HCT116 (cell line): Measurements from ENCODE around the gene CACNA1E. TPM values are rescaled to one million over a fixed set of nuclear protein-coding genes. Genes with fewer than 3 reads are reported as not detected.

ENCODE experiments used
- ATAC-seq: fragments of 200-7000 bp; cut with Tn5 transposase; 2 replicates; pipeline ENCODE4 v1.9.1; 2020; ENCODE audit warnings: mild to moderate bottlenecking, moderate library complexity
- BruUV-seq: library from RNA; stranded (reverse); fragments of 400-500 nt; replicated peaks from 2 replicates; lab custom pipeline; 2021; lab: Mats Ljungman, UMichigan
- CTCF ChIA-PET: fragments of 300-600 bp; sonication (Branson Sonifier 250); formaldehyde crosslinking; loops from one replicate; lab custom pipeline; 2021; ENCODE audit warnings: antibody characterized with exemption; lab: Charles Lee
- POLR2A ChIA-PET: fragments of 300-600, 350-600 bp; sonication (Branson Sonifier 250); formaldehyde crosslinking; loops from one replicate; lab custom pipeline; 2021; ENCODE audit warnings: antibody characterized with exemption; lab: Charles Lee
- RAD21 ChIA-PET, 2 experiments: fragments of 300-600 bp; sonication (Branson Sonifier 250); formaldehyde crosslinking; loops; one replicate each; lab custom pipeline; 2023; ENCODE audit warnings: low total read pairs in 2 of 2; ENCODE audit not compliant: uncharacterized antibody in 2 of 2, unreplicated experiment in 2 of 2, low non-redundant PET in 1 of 2; lab: Charles Lee
- DNase-seq: peaks from one replicate; pipeline ENCODE4 v3.0.0-alpha.2; 2010; ENCODE audit warnings: low read depth, low spot score
- H2AFZ ChIP-seq: fragments of 200-600 bp; shearing (Covaris generic), sonication (generic); 2 replicates; pipeline ENCODE4 v1.6.1; 2017; ENCODE audit warnings: low read depth, mixed run types, mixed read lengths, antibody characterized with exemption, low read length; ENCODE audit not compliant: poor library complexity, severe bottlenecking
- H3K27ac ChIP-seq: 2 replicates; pipeline ENCODE4 v1.5.1; 2012; ENCODE audit warnings: low read depth, low read length
- H3K27me3 ChIP-seq: fragments of 200-600 bp; sonication (generic); 2 replicates; pipeline ENCODE4 v1.6.1; 2016; ENCODE audit warnings: mixed run types, low read length, mixed read lengths; ENCODE audit not compliant: insufficient read depth
- H3K36me3 ChIP-seq, 2 experiments: fragments of 200-500 bp in 1 of 2; fragments of 200-600 bp in 1 of 2; sonication (Bioruptor generic) in 1 of 2; sonication (generic) in 1 of 2; 2 replicates each; pipeline versions ENCODE4 v1.5.1 to v1.6.1; 2014 to 2016; ENCODE audit warnings: low read length in 2 of 2, inconsistent platforms in 1 of 2, mixed read lengths in 1 of 2, mixed run types in 1 of 2; ENCODE audit not compliant: insufficient read depth in 2 of 2, control insufficient read depth in 1 of 2
- H3K4me1 ChIP-seq, 2 experiments: fragments of 200-600 bp in 1 of 2; sonication (generic) in 1 of 2; 2 replicates each; pipeline versions ENCODE4 v1.5.1 to v1.6.1; 2012 to 2017; ENCODE audit warnings: low read length in 2 of 2, inconsistent platforms in 1 of 2, mild to moderate bottlenecking in 1 of 2, mixed read lengths in 1 of 2, mixed run types in 1 of 2, moderate library complexity in 1 of 2; ENCODE audit not compliant: insufficient read depth in 2 of 2, control insufficient read depth in 1 of 2
- H3K4me2 ChIP-seq: fragments of 200-600 bp; sonication (generic); 2 replicates; pipeline ENCODE4 v1.6.1; 2017; ENCODE audit warnings: mixed run types, low read length, mixed read lengths
- H3K4me3 ChIP-seq, 2 experiments: fragments of 200-600 bp in 1 of 2; sonication (generic) in 1 of 2; replicated peaks in 1 of 2; 2 replicates each; pipeline ENCODE4 v1.5.1; 2011 to 2016; ENCODE audit warnings: low read length in 2 of 2, control low read depth in 1 of 2, low read depth in 1 of 2, mild to moderate bottlenecking in 1 of 2, mixed read lengths in 1 of 2, mixed run types in 1 of 2
- H3K79me2 ChIP-seq: fragments of 200-600 bp; sonication (generic); 2 replicates; pipeline ENCODE4 v1.6.1; 2017; ENCODE audit warnings: mild to moderate bottlenecking, mixed run types, low read length, moderate library complexity, mixed read lengths; ENCODE audit not compliant: insufficient read depth
- H3K9ac ChIP-seq: fragments of 200-600 bp; sonication (generic); 2 replicates; pipeline ENCODE4 v1.6.1; 2016; ENCODE audit warnings: low read length, mixed read lengths
- H3K9me2 ChIP-seq: fragments of 200-600 bp; sonication (generic), shearing (Covaris generic); 2 replicates; pipeline ENCODE4 v1.6.1; 2017; ENCODE audit warnings: mixed run types, mild to moderate bottlenecking, moderate library complexity; ENCODE audit not compliant: insufficient read depth
- H3K9me3 ChIP-seq, 2 experiments: fragments of 200-500 bp in 1 of 2; fragments of 200-600 bp in 1 of 2; sonication (Bioruptor generic) in 1 of 2; sonication (generic) in 1 of 2; 2 replicates each; pipeline ENCODE4 v1.6.1; 2014 to 2017; ENCODE audit warnings: low read length in 2 of 2, mixed read lengths in 2 of 2, inconsistent platforms in 1 of 2, low read depth in 1 of 2, mild to moderate bottlenecking in 1 of 2, mixed run types in 1 of 2, moderate library complexity in 1 of 2; ENCODE audit not compliant: control insufficient read depth in 1 of 2, insufficient read depth in 1 of 2
- H4K20me1 ChIP-seq: fragments of 200-600 bp; sonication (generic), shearing (Covaris generic); 2 replicates; pipeline ENCODE4 v1.6.1; 2017; ENCODE audit warnings: mixed run types, mild to moderate bottlenecking, moderate library complexity; ENCODE audit not compliant: insufficient read depth
- ELF1 ChIP-seq: IDR thresholded peaks from 2 replicates; pipeline ENCODE4 v1.6.1; 2012; ENCODE audit warnings: low read depth, borderline replicate concordance
- EZH2 ChIP-seq: fragments of 200-600 bp; sonication (generic); IDR thresholded peaks from 2 replicates; pipeline ENCODE4 v1.6.1; 2017; ENCODE audit warnings: antibody characterized with exemption, mixed run types
- POLR2A ChIP-seq: IDR thresholded peaks from 2 replicates; pipeline ENCODE4 v1.7.0; 2011; ENCODE audit warnings: borderline replicate concordance; ENCODE audit not compliant: insufficient read depth, insufficient read length; ENCODE audit errors: extremely low read depth
- RAD21 ChIP-seq: IDR thresholded peaks from 2 replicates; pipeline ENCODE4 v1.6.1; 2012; ENCODE audit warnings: low read depth, mild to moderate bottlenecking
- REST ChIP-seq: IDR thresholded peaks from 2 replicates; pipeline ENCODE4 v1.6.1; 2012; ENCODE audit warnings: low read depth
- SIN3A ChIP-seq: IDR thresholded peaks from 2 replicates; pipeline ENCODE4 v1.6.1; 2012; ENCODE audit warnings: low read depth
- SP1 ChIP-seq: IDR thresholded peaks from 2 replicates; pipeline ENCODE4 v1.6.1; 2012; ENCODE audit warnings: low read depth
- TCF7L2 ChIP-seq: IDR thresholded peaks from 2 replicates; pipeline ENCODE4 v1.7.0; 2011; ENCODE audit warnings: borderline replicate concordance, inconsistent platforms; ENCODE audit not compliant: insufficient read depth, insufficient read length; ENCODE audit errors: extremely low read depth
- YY1 ChIP-seq: IDR thresholded peaks from 2 replicates; pipeline ENCODE4 v1.6.1; 2011; ENCODE audit warnings: low read length, low read depth, moderate library complexity, mild to moderate bottlenecking; ENCODE audit not compliant: insufficient replicate concordance; ENCODE audit errors: extremely low read depth
- ZFX ChIP-seq: fragments of 450-650 bp; IDR thresholded peaks from 2 replicates; pipeline ENCODE4 v1.6.1; 2017
- intact Hi-C: fragments of 100-400 bp; cut with micrococcal nuclease; formaldehyde crosslinking; loops from 2 replicates; pipeline ENCODE4 v1.10.0; 2022
- total RNA-seq: library from RNA; stranded (reverse); gene quantifications from one replicate; pipeline ENCODE4 v1.2.1, GENCODE V29; 2021; ENCODE audit not compliant: unreplicated experiment
- TF ChIP-seq, protein P1 (sequence below): IDR thresholded peaks from 2 replicates; pipeline ENCODE4 v1.6.1; 2011; ENCODE audit warnings: mild to moderate bottlenecking, low read length, moderate library complexity; ENCODE audit not compliant: insufficient replicate concordance; ENCODE audit errors: extremely low read depth
- TF ChIP-seq, protein P2 (sequence below), 3 experiments: fragments of 200-600 bp in 1 of 3; sonication (generic) in 1 of 3; IDR thresholded peaks in 2 of 3; conservative IDR thresholded peaks in 1 of 3; 2 replicates each; pipeline ENCODE4 v1.5.1; 2012 to 2017; ENCODE audit warnings: low read depth in 2 of 3, low read length in 2 of 3, antibody characterized with exemption in 1 of 3, borderline replicate concordance in 1 of 3, control low read depth in 1 of 3, mild to moderate bottlenecking in 1 of 3, mixed read lengths in 1 of 3, mixed run types in 1 of 3, moderate library complexity in 1 of 3; ENCODE audit not compliant: insufficient read depth in 1 of 3

CACNA1E gene
- total RNA-seq, 1 experiment from 2014 or later, result 0.02 TPM

- H2AFZ ChIP-seq, result no peak overlapping the region
- no peaks in the 10 kb centered on the region for H3K4me1 ChIP-seq
- intact Hi-C loops, result no loop called here
- no peaks in the 10 kb centered on the region for H3K36me3 ChIP-seq
- H3K4me2 ChIP-seq, result no peak overlapping the region
- no peaks in the 10 kb centered on the region for H3K9me3 ChIP-seq
- ChIA-PET POLR2A (no interaction called here), RAD21 (no interaction called here), CTCF (no interaction called here)
- DNase-seq (no peak), ATAC-seq (no peak)
- no peak overlapping the region for H3K9ac ChIP-seq
- no peaks in the 10 kb centered on the region for H4K20me1 ChIP-seq
- no peaks in the 10 kb centered on the region for H3K79me2 ChIP-seq
- no peak for TF ChIP-seq ELF1
- no peak for TF ChIP-seq SIN3A
- TF ChIP-seq TCF7L2, result no peak
- no peak for TF ChIP-seq YY1
- no peak for TF ChIP-seq EZH2
- TF ChIP-seq ZFX, result no peak
- TF ChIP-seq SP1, result no peak
- TF ChIP-seq, protein P1, sequence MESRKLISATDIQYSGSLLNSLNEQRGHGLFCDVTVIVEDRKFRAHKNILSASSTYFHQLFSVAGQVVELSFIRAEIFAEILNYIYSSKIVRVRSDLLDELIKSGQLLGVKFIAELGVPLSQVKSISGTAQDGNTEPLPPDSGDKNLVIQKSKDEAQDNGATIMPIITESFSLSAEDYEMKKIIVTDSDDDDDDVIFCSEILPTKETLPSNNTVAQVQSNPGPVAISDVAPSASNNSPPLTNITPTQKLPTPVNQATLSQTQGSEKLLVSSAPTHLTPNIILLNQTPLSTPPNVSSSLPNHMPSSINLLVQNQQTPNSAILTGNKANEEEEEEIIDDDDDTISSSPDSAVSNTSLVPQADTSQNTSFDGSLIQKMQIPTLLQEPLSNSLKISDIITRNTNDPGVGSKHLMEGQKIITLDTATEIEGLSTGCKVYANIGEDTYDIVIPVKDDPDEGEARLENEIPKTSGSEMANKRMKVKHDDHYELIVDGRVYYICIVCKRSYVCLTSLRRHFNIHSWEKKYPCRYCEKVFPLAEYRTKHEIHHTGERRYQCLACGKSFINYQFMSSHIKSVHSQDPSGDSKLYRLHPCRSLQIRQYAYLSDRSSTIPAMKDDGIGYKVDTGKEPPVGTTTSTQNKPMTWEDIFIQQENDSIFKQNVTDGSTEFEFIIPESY, result no peak
- no peak for TF ChIP-seq RAD21
- no peak for TF ChIP-seq POLR2A
- TF ChIP-seq, protein P2, sequence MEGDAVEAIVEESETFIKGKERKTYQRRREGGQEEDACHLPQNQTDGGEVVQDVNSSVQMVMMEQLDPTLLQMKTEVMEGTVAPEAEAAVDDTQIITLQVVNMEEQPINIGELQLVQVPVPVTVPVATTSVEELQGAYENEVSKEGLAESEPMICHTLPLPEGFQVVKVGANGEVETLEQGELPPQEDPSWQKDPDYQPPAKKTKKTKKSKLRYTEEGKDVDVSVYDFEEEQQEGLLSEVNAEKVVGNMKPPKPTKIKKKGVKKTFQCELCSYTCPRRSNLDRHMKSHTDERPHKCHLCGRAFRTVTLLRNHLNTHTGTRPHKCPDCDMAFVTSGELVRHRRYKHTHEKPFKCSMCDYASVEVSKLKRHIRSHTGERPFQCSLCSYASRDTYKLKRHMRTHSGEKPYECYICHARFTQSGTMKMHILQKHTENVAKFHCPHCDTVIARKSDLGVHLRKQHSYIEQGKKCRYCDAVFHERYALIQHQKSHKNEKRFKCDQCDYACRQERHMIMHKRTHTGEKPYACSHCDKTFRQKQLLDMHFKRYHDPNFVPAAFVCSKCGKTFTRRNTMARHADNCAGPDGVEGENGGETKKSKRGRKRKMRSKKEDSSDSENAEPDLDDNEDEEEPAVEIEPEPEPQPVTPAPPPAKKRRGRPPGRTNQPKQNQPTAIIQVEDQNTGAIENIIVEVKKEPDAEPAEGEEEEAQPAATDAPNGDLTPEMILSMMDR (IDR thresholded peaks at IDR 0.05 in 2 of 3, conservative IDR thresholded peaks at IDR 0.05 in 1 of 3; ENCODE audit: borderline replicate concordance in 1 of 3, insufficient read depth in 1 of 3, low read depth in 2 of 3, low read length in 2 of 3), result no peak
- TF ChIP-seq REST, result no peak
- H3K27me3 ChIP-seq, result peaks cover 37% of the 10 kb centered on the region; the same call in 1 of the 2 replicates
- no TSS peak for BruUV-seq
- H3K9me2 ChIP-seq, result no peaks in the 10 kb centered on the region
- H3K4me3 ChIP-seq, result no peak overlapping the region
- H3K27ac ChIP-seq, result no peak overlapping the region
These were observed 197.6 kb downstream of the CACNA1E start for GRCh38 chr1:181680871-181681270.
